OCI-LY3 (cell line): ENCODE results near the gene ZNF654.

Experiments used
- H2AFZ ChIP-seq: fragments of 200-600, 300-600 bp; shearing (Covaris generic); 2 replicates; pipeline ENCODE4 v1.6.0; 2014; ENCODE audit warnings: antibody characterized with exemption, low read depth, low read length
- H3K27ac ChIP-seq: fragments of 200-600, 300-600 bp; sonication (generic); 2 replicates; pipeline ENCODE4 v1.5.1; 2014; ENCODE audit warnings: mild to moderate bottlenecking, low read length, moderate library complexity, mixed read lengths
- H3K27me3 ChIP-seq: fragments of 200-600, 300-600 bp; sonication (generic); 2 replicates; pipeline ENCODE4 v1.6.1; 2014; ENCODE audit warnings: low read depth, low read length, mixed read lengths
- H3K36me3 ChIP-seq: fragments of 200-600, 300-600 bp; sonication (generic); replicated peaks from 2 replicates; pipeline ENCODE3; 2014; ENCODE audit warnings: low read depth, low read length, mixed read lengths
- H3K4me1 ChIP-seq: fragments of 300-600, 200-600 bp; sonication (generic); 2 replicates; pipeline ENCODE4 v1.6.1; 2014; ENCODE audit warnings: low read length, mixed read lengths
- H3K4me2 ChIP-seq: fragments of 200-600, 300-600 bp; sonication (generic); 2 replicates; pipeline ENCODE4 v1.6.1; 2014; ENCODE audit warnings: low read length, mixed read lengths
- H3K4me3 ChIP-seq: fragments of 300-600, 200-600 bp; sonication (generic); 2 replicates; pipeline ENCODE4 v1.5.1; 2014; ENCODE audit warnings: antibody characterized with exemption, mild to moderate bottlenecking, low read length, moderate library complexity
- H3K79me2 ChIP-seq: fragments of 300-600, 200-600 bp; shearing (Covaris generic); 2 replicates; pipeline ENCODE4 v1.6.1; 2014; ENCODE audit warnings: mild to moderate bottlenecking, low read length, mixed read lengths
- H3K9ac ChIP-seq: fragments of 300-600, 200-600 bp; shearing (Covaris generic); 2 replicates; pipeline ENCODE4 v1.6.0; 2014; ENCODE audit warnings: mild to moderate bottlenecking, low read length, moderate library complexity
- H3K9me3 ChIP-seq: fragments of 200-600, 300-600 bp; shearing (Covaris generic); 2 replicates; pipeline ENCODE4 v1.6.1; 2014; ENCODE audit warnings: low read length, mixed read lengths; ENCODE audit not compliant: insufficient read depth
- H4K20me1 ChIP-seq: fragments of 200-600, 300-600 bp; sonication (generic); 2 replicates; pipeline ENCODE4 v1.6.1; 2016; ENCODE audit warnings: low read length, mixed read lengths; ENCODE audit not compliant: insufficient read depth
- CTCF ChIP-seq: fragments of 200-600, 300-600 bp; sonication (generic); IDR thresholded peaks from 2 replicates; pipeline ENCODE4 v1.5.1; 2014; ENCODE audit warnings: antibody characterized with exemption, low read length, low read depth
- EZH2phosphoT487 ChIP-seq: fragments of 200-600 bp; shearing (Covaris generic); IDR thresholded peaks from 2 replicates; pipeline ENCODE4 v1.6.1; 2018; ENCODE audit warnings: antibody characterized with exemption, mixed run types, low read depth

ZNF654 gene

GRCh38 chr3:88101142-88101541, 42.1 kb downstream of the ZNF654 start:
- Histone ChIP-seq H3K27me3 (no peaks in the 10 kb centered on the region), H3K9ac (no peak overlapping the region), H3K9me3 (no peaks in the 10 kb centered on the region), H4K20me1 (0 out of 2 replicates have a peak, but pooled peaks cover 2% of the 10 kb centered on the region), H3K4me2 (no peak overlapping the region), H3K4me3 (no peak overlapping the region), H3K27ac (no peak overlapping the region), H3K4me1 (no peaks in the 10 kb centered on the region), H3K79me2 (peaks cover 6% of the 10 kb centered on the region), H2AFZ (no peak overlapping the region), H3K36me3 (peaks cover 18% of the 10 kb centered on the region)
- TF ChIP-seq EZH2phosphoT487 (no peak), CTCF (no peak)

- H3K27ac ChIP-seq, result no peak overlapping the region
- no peak overlapping the region for H2AFZ ChIP-seq
- no peaks in the 10 kb centered on the region; the same call in 1 of the 2 replicates for H4K20me1 ChIP-seq
- TF ChIP-seq CTCF (no peak), EZH2phosphoT487 (no peak)
- H3K79me2 ChIP-seq, result peaks cover 6% of the 10 kb centered on the region; the same call in 1 of the 2 replicates
- no peaks in the 10 kb centered on the region for H3K9me3 ChIP-seq
- H3K36me3 ChIP-seq, result peaks cover 7% of the 10 kb centered on the region
- H3K4me1 ChIP-seq, result no peaks in the 10 kb centered on the region
- H3K9ac ChIP-seq, result no peak overlapping the region
- H3K4me2 ChIP-seq, result no peak overlapping the region
- no peaks in the 10 kb centered on the region for H3K27me3 ChIP-seq
- no peak overlapping the region for H3K4me3 ChIP-seq
Observed at GRCh38 chr3:88105325-88105724, 46.3 kb downstream of the ZNF654 start.

GRCh38 chr3:88112289-88112688, 53.2 kb downstream of the ZNF654 start:
- peaks cover 8% of the 10 kb centered on the region for H3K36me3 ChIP-seq
- H2AFZ ChIP-seq, result no peak overlapping the region
- peaks cover 17% of the 10 kb centered on the region for H4K20me1 ChIP-seq
- H3K4me1 ChIP-seq, result peaks cover 8% of the 10 kb centered on the region
- H3K4me3 ChIP-seq, result no peak overlapping the region
- peaks cover 12% of the 10 kb centered on the region; the same call in 1 of the 2 replicates for H3K79me2 ChIP-seq
- no peak overlapping the region for H3K27ac ChIP-seq
- no peaks in the 10 kb centered on the region for H3K9me3 ChIP-seq
- H3K27me3 ChIP-seq, result no peaks in the 10 kb centered on the region
- H3K4me2 ChIP-seq, result no peak overlapping the region
- TF ChIP-seq CTCF (no peak), EZH2phosphoT487 (no peak)
- no peak overlapping the region for H3K9ac ChIP-seq

GRCh38 chr3:88113311-88114162, 54.5 kb downstream of the ZNF654 start:
- H3K27ac ChIP-seq, result no peak overlapping the region
- peaks cover 23% of the 10 kb centered on the region for H4K20me1 ChIP-seq
- H3K36me3 ChIP-seq, result peaks cover 13% of the 10 kb centered on the region

More at GRCh38 chr3:88113311-88114162, 54.5 kb downstream of the ZNF654 start:
- Histone ChIP-seq H3K79me2 (peaks cover 16% of the 10 kb centered on the region), H3K27me3 (no peaks in the 10 kb centered on the region), H2AFZ (no peak overlapping the region), H3K4me1 (peaks cover 8% of the 10 kb centered on the region), H3K9ac (no peak overlapping the region), H3K4me3 (no peak overlapping the region), H3K4me2 (no peak overlapping the region), H3K9me3 (no peaks in the 10 kb centered on the region)
- TF ChIP-seq CTCF, result peak; percentile 86
- TF ChIP-seq EZH2phosphoT487, result no peak
